Smooth muscle cell (in vitro differentiated cells): Measurements from ENCODE around the gene L3MBTL3. TPM values are rescaled to one million over a fixed set of nuclear protein-coding genes. Genes with fewer than 3 reads are reported as not detected.
"Not testable (repeated sequence)": the region's sequence is repeated elsewhere in the genome, so short reads cannot be mapped to it uniquely, and the experiment has no call there.

Source experiments
- DNase-seq: peaks from one replicate; lab custom pipeline; 2025; ENCODE audit not compliant: unreplicated experiment; lab: John Stamatoyannopoulos, UW
- H2AFZ ChIP-seq: fragments of 200-600 bp; sonication (generic); 2 replicates; pipeline ENCODE4 v1.6.0; 2016; ENCODE audit warnings: antibody characterized with exemption, low read depth, mild to moderate bottlenecking
- H3F3A ChIP-seq: fragments of 200-600 bp; sonication (generic); 2 replicates; pipeline ENCODE4 v1.6.0; 2017; ENCODE audit warnings: antibody characterized with exemption, low read depth
- H3K27ac ChIP-seq: fragments of 200-600 bp; sonication (generic); 2 replicates; pipeline ENCODE4 v1.5.1; 2016; ENCODE audit warnings: low read depth, mild to moderate bottlenecking
- H3K27me3 ChIP-seq: fragments of 200-600 bp; sonication (generic); 2 replicates; pipeline ENCODE4 v1.6.1; 2016; ENCODE audit warnings: low read depth, mild to moderate bottlenecking
- H3K36me3 ChIP-seq: fragments of 200-600 bp; sonication (generic); 2 replicates; pipeline ENCODE4 v1.5.1; 2016; ENCODE audit warnings: low read depth
- H3K4me1 ChIP-seq: fragments of 200-600 bp; sonication (generic); 2 replicates; pipeline ENCODE4 v1.5.1; 2016; ENCODE audit warnings: low read depth
- H3K4me2 ChIP-seq: fragments of 200-600 bp; sonication (generic); 2 replicates; pipeline ENCODE4 v1.6.0; 2016; ENCODE audit warnings: mild to moderate bottlenecking
- H3K4me3 ChIP-seq: fragments of 200-600 bp; sonication (generic); 2 replicates; pipeline ENCODE4 v1.5.1; 2016; ENCODE audit warnings: mild to moderate bottlenecking
- H3K79me2 ChIP-seq: fragments of 200-600 bp; sonication (generic); 2 replicates; pipeline ENCODE4 v1.6.0; 2016; ENCODE audit warnings: low read depth, mild to moderate bottlenecking
- H3K9ac ChIP-seq: fragments of 200-600 bp; sonication (generic); 2 replicates; pipeline ENCODE4 v1.6.0; 2016; ENCODE audit warnings: low read depth
- H3K9me3 ChIP-seq: fragments of 200-600 bp; sonication (generic); replicated peaks from 2 replicates; pipeline ENCODE4 v1.5.1; 2016; ENCODE audit warnings: low read depth
- H4K20me1 ChIP-seq: fragments of 200-600 bp; sonication (generic); 2 replicates; pipeline ENCODE4 v1.6.0; 2016; ENCODE audit warnings: low read depth
- CTCF ChIP-seq: fragments of 200-600 bp; sonication (generic); IDR thresholded peaks from 2 replicates; pipeline ENCODE4 v1.5.1; 2017; ENCODE audit warnings: borderline replicate concordance, mild to moderate bottlenecking, antibody characterized with exemption; ENCODE audit not compliant: insufficient read depth, poor library complexity, severe bottlenecking
- whole genome bisulfite sequencing: methylation state at CpG from one replicate; pipeline ENCODE4 v1.1.7; 2016; ENCODE audit warnings: low lambda C conversion rate; 5-methylcytosine and 5-hydroxymethylcytosine counted together
- polyA plus RNA-seq: library from polyadenylated mRNA; unstranded; fragments of >200 nt; fragmentation: Nextera tagmentation; extraction: Ambion mirVana; gene quantifications from 2 replicates; pipeline ENCODE4 v1.2.1, GENCODE V29; 2016
- total RNA-seq: library from RNA; depleted of rRNA; stranded (reverse); fragments of >200 nt; gene quantifications from 2 replicates; pipeline ENCODE4 v1.2.3, GENCODE V29; 2014

The L3MBTL3 gene
- total and polyA plus RNA-seq, 2 experiments from 2014 or later = 5.4 to 14.2 TPM

GRCh38 chr6:130164251-130164650 lies 145.9 kb downstream of the L3MBTL3 start:
- H3K79me2 ChIP-seq = no peaks in the 10 kb centered on the region
- no peak for DNase-seq
- no peaks in the 10 kb centered on the region for H4K20me1 ChIP-seq
- H3K4me1 ChIP-seq = no peaks in the 10 kb centered on the region
- no peak overlapping the region for H2AFZ ChIP-seq
- no peaks in the 10 kb centered on the region for H3K27me3 ChIP-seq
- no peak for TF ChIP-seq CTCF
- no peaks in the 10 kb centered on the region for H3K9me3 ChIP-seq
- H3K4me2 ChIP-seq = no peak overlapping the region
- no peaks in the 10 kb centered on the region for H3F3A ChIP-seq
- no peak overlapping the region for H3K4me3 ChIP-seq
- peaks cover 3% of the 10 kb centered on the region for H3K36me3 ChIP-seq
- 64% methylated on average over 4 of the region's 4 CpGs for WGBS
- H3K27ac ChIP-seq = no peak overlapping the region
- no peak overlapping the region for H3K9ac ChIP-seq

GRCh38 chr6:130167655-130168054 lies 149.3 kb downstream of the L3MBTL3 start:
- no peaks in the 10 kb centered on the region for H4K20me1 ChIP-seq
- H3K79me2 ChIP-seq = no peaks in the 10 kb centered on the region
- H3K4me1 ChIP-seq = no peaks in the 10 kb centered on the region
- H3K36me3 ChIP-seq = no peaks in the 10 kb centered on the region
- no peaks in the 10 kb centered on the region for H3F3A ChIP-seq
- H3K27me3 ChIP-seq = no peaks in the 10 kb centered on the region
- 52% methylated on average over 5 of the region's 5 CpGs for WGBS
- no peak overlapping the region for H3K27ac ChIP-seq
- no peak overlapping the region for H3K4me2 ChIP-seq
- TF ChIP-seq CTCF = no peak
- DNase-seq = no peak
- no peak overlapping the region for H2AFZ ChIP-seq
- H3K9ac ChIP-seq = no peak overlapping the region
- H3K9me3 ChIP-seq = no peaks in the 10 kb centered on the region
- H3K4me3 ChIP-seq = no peak overlapping the region

GRCh38 chr6:130170160-130170559 lies 151.8 kb downstream of the L3MBTL3 start:
- not testable (repeated sequence) for H3K27ac ChIP-seq, H3K9ac ChIP-seq, H3K9me3 ChIP-seq, H3K4me2 ChIP-seq, H4K20me1 ChIP-seq, H3K79me2 ChIP-seq, H3K4me1 ChIP-seq, H2AFZ ChIP-seq, H3K4me3 ChIP-seq, H3F3A ChIP-seq, H3K36me3 ChIP-seq, H3K27me3 ChIP-seq, DNase-seq
- WGBS = 95% methylated on average over 4 of the region's 4 CpGs

GRCh38 chr6:130173377-130174004 lies 155.1 kb downstream of the L3MBTL3 start:
- H3K79me2 ChIP-seq, H4K20me1 ChIP-seq, H3K4me1 ChIP-seq, H3K27ac ChIP-seq, H3F3A ChIP-seq, H3K4me3 ChIP-seq, H3K9ac ChIP-seq, H3K36me3 ChIP-seq, H3K9me3 ChIP-seq, H3K27me3 ChIP-seq, H3K4me2 ChIP-seq, H2AFZ ChIP-seq, DNase-seq: not testable (repeated sequence)
- 90% methylated on average over 4 of the region's 4 CpGs for WGBS

- no peak overlapping the region for H3K9ac ChIP-seq
- peaks cover 3% of the 10 kb centered on the region for H3K36me3 ChIP-seq
- 100% methylated on average over 1 of the region's 1 CpG for WGBS
- H3K4me3 ChIP-seq = no peak overlapping the region
- TF ChIP-seq CTCF = no peak
- no peaks in the 10 kb centered on the region for H3K27me3 ChIP-seq
- no peaks in the 10 kb centered on the region for H3K9me3 ChIP-seq
- no peak overlapping the region for H2AFZ ChIP-seq
- H3K4me1 ChIP-seq = peaks cover 5% of the 10 kb centered on the region
- H3K4me2 ChIP-seq = no peak overlapping the region
- no peak for DNase-seq
- H3F3A ChIP-seq = peaks cover 7% of the 10 kb centered on the region
- no peak overlapping the region for H3K27ac ChIP-seq
- no peaks in the 10 kb centered on the region for H4K20me1 ChIP-seq
- no peaks in the 10 kb centered on the region for H3K79me2 ChIP-seq
Observed at GRCh38 chr6:130176378-130176777, 158.0 kb downstream of the L3MBTL3 start.
